Stimulated activated CD4-positive, alpha-beta T cell treated with anti-CD3 and anti-CD28 coated beads, TNF-alpha, amount 100 ng/mL, for 48 hours (primary cell): Measurements from ENCODE around the gene SLC47A1.
"Not testable (repeated sequence)": the region's sequence is repeated elsewhere in the genome, so short reads cannot be mapped to it uniquely, and the experiment has no call there.

Experiments
- DNase-seq, 3 donors: peaks; one replicate each; pipeline ENCODE4 v3.0.0-alpha.2; 2020; ENCODE audit warnings: low read depth in 3 of 3

Gene SLC47A1

GRCh38 chr17:19555746-19556145 lies 22.1 kb downstream of the SLC47A1 start:
- DNase-seq, result no peak

DNA sequence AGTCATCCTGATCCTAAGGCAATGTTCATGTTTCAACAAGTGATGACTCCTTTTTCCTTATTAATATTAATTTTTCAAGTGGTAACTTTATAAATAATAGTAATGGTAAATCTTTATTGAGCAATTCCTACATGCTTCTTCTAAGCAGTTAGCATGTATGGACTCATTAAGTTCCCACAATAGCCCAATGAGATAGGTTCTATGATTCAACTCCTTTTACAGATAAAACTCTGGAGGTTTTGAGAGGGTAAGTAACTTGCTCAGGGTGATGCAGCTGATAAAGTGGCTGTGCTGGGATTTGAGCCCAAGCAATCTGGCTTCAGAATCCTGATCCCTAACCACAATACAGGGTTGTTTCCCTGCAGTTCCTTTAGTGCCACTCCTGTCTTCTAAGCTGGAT lies 25.3 kb downstream of the SLC47A1 start:
- DNase-seq, result no peak

GRCh38 chr17:19561697-19562318 lies 28.2 kb downstream of the SLC47A1 start:
- DNase-seq, result no peak

DNA sequence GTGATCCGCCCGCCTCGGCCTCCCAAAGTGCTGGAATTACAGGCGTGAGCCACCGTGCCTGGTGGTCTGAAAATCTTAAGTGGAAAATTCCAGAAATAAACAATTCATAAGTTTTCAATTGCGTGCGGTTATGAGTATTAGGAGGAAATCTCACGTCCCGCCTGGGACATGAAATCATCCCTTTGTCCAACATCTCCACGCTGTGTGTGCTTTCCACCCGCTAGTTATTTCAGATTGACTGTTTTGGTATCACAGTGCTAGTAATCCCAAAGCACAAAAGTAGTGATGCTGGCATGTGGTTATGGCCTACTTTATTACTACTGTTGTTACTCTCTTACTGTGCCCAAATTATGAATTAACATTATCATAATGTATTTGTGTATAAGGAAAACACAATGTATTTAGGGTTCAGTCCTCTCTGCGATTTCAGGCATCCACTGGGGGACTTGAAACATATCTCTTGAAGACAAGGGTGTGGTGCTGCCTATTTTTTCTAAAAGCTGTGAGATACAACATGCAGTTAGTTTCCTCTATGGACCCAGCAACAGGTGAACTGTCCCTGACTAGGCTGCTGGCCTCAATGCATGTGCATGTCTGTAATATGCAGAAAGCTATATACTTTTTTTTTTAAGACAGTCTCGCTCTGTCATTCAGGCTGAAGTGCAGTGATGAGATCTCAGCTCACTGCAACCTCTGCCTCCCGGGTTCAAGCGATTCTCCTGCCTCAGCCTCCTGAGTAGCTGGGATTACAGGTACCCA lies 32.3 kb downstream of the SLC47A1 start:
- no peak for DNase-seq

GRCh38 chr17:19567216-19568015 lies 33.8 kb downstream of the SLC47A1 start:
- DNase-seq, result no peak

DNA sequence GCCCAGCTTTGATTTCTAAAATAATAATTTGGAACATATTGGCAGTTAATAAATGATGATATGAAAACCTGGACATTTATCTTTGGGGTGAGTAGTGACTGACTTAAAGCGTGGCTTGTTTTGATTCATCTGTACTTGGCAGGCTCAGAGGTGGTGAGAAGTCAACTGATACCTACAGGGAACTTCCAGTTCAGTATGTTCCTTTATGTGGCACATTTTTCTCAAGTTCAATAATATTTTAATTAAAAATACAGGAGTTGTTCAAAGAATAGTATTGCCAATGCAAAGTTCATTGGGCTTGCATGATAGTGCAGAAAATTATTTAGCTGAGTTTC lies 34.3 kb downstream of the SLC47A1 start:
- no peak for DNase-seq

DNA sequence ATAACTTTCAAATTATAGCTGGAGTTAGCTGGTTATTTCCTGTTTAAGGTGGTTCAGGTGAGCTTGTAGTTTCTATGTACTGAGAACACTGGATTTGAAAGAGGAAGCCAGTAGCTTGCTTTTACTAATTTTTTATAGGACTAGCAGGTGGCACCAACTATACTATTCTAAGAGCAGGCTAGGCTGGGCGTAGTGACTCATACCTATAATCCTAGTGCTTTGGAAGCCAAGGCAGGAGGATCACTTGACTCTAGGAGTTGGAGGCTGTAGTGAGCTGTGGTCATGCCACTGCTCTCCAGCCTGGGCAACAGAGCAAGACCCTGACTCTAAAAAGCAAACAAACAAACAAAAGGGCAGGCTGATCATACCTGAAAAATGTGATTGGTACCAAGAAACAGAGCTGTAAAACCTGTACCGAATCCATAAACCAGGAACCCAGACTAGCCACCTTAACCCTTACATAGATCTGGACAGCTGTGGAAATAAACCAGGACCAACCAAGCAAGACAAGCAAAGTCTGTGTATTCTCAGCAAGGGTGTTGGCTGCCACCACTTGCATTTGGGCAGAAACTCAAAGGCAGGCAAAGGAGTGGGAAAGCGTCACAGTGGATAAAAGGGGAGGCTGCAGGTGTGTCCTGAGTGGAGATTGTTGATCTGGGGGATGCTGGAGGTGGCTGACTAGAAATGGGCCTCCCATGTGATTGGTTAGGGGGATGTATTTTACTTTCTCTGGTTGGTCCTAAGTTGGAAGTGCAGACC lies 36.3 kb downstream of the SLC47A1 start:
- no peak for DNase-seq

- DNase-seq, result no peak
Observed at GRCh38 chr17:19570544-19571062, 36.9 kb downstream of the SLC47A1 start.

- no peak for DNase-seq
Observed at GRCh38 chr17:19573075-19573474, 39.4 kb downstream of the SLC47A1 start.

DNA sequence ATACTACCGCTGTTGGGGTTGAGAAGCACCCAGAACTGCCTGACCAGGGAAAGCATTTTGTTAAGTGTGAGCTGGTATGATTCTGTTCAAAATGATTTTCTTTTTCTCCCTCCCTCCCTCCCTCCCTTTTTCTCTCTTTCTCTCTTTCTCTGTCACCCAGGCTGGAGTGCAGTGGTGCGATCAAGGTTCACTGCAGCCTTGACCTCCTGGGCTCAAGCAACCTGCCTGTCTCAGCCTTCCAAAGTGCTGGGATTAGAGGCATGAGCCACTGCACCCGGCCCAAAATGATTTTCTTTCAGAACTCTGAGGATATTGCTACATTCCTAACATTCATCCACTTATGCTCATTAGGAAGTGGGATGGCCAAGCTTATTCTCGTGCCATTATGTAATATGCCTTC lies 41.3 kb downstream of the SLC47A1 start:
- DNase-seq, result no peak

DNA sequence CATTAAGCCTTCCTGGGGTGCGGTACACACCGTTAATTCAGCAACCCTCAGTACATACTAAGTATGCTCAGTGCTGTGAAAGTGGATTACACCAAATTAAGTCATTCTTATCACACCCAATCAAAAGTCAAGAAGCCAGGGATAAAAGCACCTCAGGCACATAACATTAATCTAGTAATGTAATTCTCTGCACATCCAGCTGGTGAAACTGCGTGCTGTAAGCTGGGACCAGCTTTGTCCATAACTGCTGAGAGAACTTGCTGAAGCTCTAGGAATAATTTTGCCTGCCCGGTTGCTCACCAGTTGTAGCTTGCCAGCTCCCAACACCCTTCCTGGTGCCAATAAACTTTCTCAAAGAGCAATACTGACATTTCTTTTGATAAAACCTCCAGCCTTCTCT lies 44.9 kb downstream of the SLC47A1 start:
- DNase-seq, result no peak

GRCh38 chr17:19579192-19579761 lies 45.6 kb downstream of the SLC47A1 start:
- no peak for DNase-seq

- peak in 1 of 3 donors; percentile 4 for DNase-seq
Observed at GRCh38 chr17:19579867-19580565, 46.4 kb downstream of the SLC47A1 start.

DNA sequence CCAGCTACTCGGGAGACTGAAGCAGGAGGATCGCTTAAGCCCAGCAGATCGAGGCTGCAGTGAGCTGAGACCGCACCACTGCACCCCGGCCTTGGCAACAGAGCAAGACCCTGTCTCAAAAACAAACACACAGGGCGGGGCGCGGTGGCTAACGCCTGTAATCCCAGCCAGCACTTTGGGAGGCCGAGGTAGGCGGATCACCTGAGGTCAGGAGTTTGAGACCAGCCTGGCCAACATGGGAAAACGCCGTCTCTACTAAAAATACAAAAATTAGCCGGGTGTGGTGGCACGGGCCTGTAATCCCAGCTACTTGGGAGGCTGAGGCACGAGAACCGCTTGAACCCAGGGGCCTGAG lies 46.9 kb downstream of the SLC47A1 start:
- DNase-seq, result not testable (repeated sequence)

- not testable (repeated sequence) for DNase-seq
Observed at GRCh38 chr17:19582152-19582551, 48.5 kb downstream of the SLC47A1 start.

DNA sequence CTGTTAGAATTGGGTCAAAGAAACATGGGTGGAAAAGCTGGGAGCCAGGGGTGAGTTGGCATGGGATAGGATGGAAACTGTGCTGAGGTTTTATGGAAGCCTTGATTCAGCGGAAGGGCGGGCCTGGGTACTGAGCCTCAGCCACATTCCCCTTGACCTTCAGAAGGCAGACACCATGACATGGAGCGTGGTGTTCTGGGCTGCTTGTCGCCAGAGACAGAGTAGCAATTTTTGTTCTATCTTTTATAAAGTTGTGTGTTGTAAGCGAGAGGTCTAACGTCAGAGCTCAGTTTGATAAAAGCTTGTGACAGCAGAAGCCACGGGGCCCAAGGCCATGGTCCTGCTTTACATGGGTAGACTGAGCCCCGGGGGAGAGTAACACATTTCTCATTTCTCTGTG lies 50.2 kb downstream of the SLC47A1 start:
- DNase-seq, result no peak

DNA sequence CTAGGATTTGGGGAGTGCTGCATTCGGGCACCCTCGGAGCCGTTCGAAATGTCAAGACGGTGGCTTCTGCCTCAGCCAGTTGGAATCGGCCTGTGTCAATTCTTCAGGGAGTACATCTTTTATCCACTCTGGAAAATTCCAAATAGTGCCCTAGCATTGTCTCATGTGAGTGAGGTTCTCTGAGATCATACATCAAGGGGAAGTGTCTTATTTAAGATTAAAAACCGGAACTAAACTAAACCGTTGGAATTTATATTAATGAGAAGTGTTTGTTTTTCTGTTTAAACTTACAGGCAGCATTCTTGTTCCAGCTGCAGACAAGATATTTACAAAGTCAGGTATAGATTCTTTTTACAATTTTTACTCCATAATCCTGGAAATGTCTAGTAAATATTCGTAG lies 56.8 kb downstream of the SLC47A1 start:
- DNase-seq, result no peak

- no peak for DNase-seq
Observed at GRCh38 chr17:19590912-19591551, 57.4 kb downstream of the SLC47A1 start.

- DNase-seq, result no peak
Observed at GRCh38 chr17:19592316-19592715, 58.7 kb downstream of the SLC47A1 start.

DNA sequence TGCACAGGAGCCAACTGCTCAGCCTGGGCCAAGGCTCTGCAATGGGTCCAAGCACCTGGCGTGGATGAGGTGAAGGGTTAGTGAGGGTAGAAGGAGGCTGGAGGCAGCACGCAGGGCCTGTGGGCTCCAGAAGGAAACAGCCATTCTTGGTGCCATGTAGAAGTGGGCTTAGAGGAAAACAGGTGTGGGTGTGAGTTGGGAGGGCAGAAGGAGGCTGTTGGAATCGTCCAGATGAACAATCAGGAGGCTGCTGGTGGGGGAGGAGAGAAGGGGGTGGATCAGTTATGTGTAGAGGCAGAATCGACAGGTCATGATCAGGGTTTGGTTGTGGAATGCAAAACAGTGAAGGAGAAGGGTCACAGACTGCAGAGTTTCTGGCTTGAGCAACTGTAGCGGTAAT lies 63.2 kb downstream of the SLC47A1 start:
- DNase-seq, result no peak

- DNase-seq, result no peak
Observed at GRCh38 chr17:19610311-19610710, 76.7 kb downstream of the SLC47A1 start.
